Stimulated activated CD8-positive, alpha-beta memory T cell treated with anti-CD3 and anti-CD28 coated beads, Interleukin-2, amount 100 ng/mL, for 1 hour (primary cell): Measurements from ENCODE around the gene ADH7.
"Not testable (repeated sequence)": the region's sequence is repeated elsewhere in the genome, so short reads cannot be mapped to it uniquely, and the experiment has no call there.

ENCODE experiments used
- DNase-seq, 2 donors: peaks; one replicate each; pipeline ENCODE4 v3.0.0-alpha.2; 2020; ENCODE audit warnings: low read depth in 2 of 2

The ADH7 gene

GRCh38 chr4:99415762-99416161, 19.4 kb downstream of the ADH7 start:
- DNase-seq = not testable (repeated sequence)

- not testable (repeated sequence) for DNase-seq
Measured at GRCh38 chr4:99414902-99415301, 20.2 kb downstream of the ADH7 start.

- DNase-seq = no peak
Measured at GRCh38 chr4:99414401-99414800, 20.7 kb downstream of the ADH7 start.

GRCh38 chr4:99413140-99413539, 22.0 kb downstream of the ADH7 start:
- DNase-seq = no peak

- DNase-seq = no peak
Measured at GRCh38 chr4:99411041-99411440, 24.1 kb downstream of the ADH7 start.

GRCh38 chr4:99410075-99410474, 25.1 kb downstream of the ADH7 start:
- no peak for DNase-seq

GRCh38 chr4:99408346-99408745, 26.8 kb downstream of the ADH7 start:
- no peak for DNase-seq

GRCh38 chr4:99405433-99406115, 29.6 kb downstream of the ADH7 start:
- peak; percentile 8 to 24 for DNase-seq

- no peak for DNase-seq
Measured at GRCh38 chr4:99404595-99405287, 30.4 kb downstream of the ADH7 start.

- DNase-seq = no peak
Measured at GRCh38 chr4:99403380-99404184, 31.6 kb downstream of the ADH7 start.

- DNase-seq = no peak
Measured at GRCh38 chr4:99402765-99403164, 32.4 kb downstream of the ADH7 start.

GRCh38 chr4:99400831-99401230, 34.3 kb downstream of the ADH7 start:
- no peak for DNase-seq

GRCh38 chr4:99399017-99399416, 36.1 kb downstream of the ADH7 start:
- no peak for DNase-seq

GRCh38 chr4:99395595-99396364, 39.4 kb downstream of the ADH7 start:
- DNase-seq = no peak

GRCh38 chr4:99394896-99395295, 40.2 kb downstream of the ADH7 start:
- DNase-seq = no peak

GRCh38 chr4:99390055-99390454, 45.1 kb downstream of the ADH7 start:
- no peak for DNase-seq

- DNase-seq = no peak
Measured at GRCh38 chr4:99389606-99390005, 45.5 kb downstream of the ADH7 start.

GRCh38 chr4:99383833-99384392, 51.2 kb downstream of the ADH7 start:
- no peak for DNase-seq

GRCh38 chr4:99383399-99383798, 51.7 kb downstream of the ADH7 start:
- no peak for DNase-seq

GRCh38 chr4:99382745-99383360, 52.3 kb downstream of the ADH7 start:
- DNase-seq = no peak

- DNase-seq = no peak
Measured at GRCh38 chr4:99381588-99382175, 53.5 kb downstream of the ADH7 start.
